Astrocyte (in vitro differentiated cells and primary cell): ENCODE measurements around the gene ZNF586.
"Not testable (repeated sequence)": the region's sequence is repeated elsewhere in the genome, so short reads cannot be mapped to it uniquely, and the experiment has no call there.

Source experiments
- EZH2 ChIP-seq: IDR thresholded peaks from 2 replicates; pipeline ENCODE4 v1.6.1; 2012; ENCODE audit warnings: mild to moderate bottlenecking, low read length, inconsistent platforms; ENCODE audit not compliant: insufficient read depth
- TF ChIP-seq, protein P1 (sequence below): IDR thresholded peaks from 2 replicates; pipeline ENCODE4 v1.5.1; 2011; ENCODE audit warnings: low read depth, mild to moderate bottlenecking, inconsistent platforms, low read length, moderate library complexity; ENCODE audit not compliant: insufficient read depth

DNA sequence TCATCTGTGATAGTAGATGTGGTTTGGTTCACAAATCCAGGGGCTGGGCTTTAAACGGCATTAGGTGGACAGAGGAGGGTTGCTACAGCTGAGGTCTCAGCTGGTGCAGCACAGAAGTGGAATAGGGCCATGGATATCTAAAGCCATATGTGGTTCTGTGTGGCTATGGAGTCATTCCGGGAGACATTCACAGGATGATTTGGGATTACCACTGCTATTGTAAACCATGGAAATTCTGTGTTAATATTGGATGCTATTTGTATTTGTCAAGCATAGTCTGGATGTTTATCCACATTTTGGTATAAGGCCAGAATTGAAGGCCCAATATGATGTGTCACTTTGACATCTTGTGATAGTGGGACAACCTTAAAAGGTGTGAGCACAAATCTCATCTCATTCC is 53.7 kb downstream of the ZNF586 start:
- TF ChIP-seq, protein P1, sequence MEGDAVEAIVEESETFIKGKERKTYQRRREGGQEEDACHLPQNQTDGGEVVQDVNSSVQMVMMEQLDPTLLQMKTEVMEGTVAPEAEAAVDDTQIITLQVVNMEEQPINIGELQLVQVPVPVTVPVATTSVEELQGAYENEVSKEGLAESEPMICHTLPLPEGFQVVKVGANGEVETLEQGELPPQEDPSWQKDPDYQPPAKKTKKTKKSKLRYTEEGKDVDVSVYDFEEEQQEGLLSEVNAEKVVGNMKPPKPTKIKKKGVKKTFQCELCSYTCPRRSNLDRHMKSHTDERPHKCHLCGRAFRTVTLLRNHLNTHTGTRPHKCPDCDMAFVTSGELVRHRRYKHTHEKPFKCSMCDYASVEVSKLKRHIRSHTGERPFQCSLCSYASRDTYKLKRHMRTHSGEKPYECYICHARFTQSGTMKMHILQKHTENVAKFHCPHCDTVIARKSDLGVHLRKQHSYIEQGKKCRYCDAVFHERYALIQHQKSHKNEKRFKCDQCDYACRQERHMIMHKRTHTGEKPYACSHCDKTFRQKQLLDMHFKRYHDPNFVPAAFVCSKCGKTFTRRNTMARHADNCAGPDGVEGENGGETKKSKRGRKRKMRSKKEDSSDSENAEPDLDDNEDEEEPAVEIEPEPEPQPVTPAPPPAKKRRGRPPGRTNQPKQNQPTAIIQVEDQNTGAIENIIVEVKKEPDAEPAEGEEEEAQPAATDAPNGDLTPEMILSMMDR: not testable (repeated sequence)
- not testable (repeated sequence) for TF ChIP-seq EZH2
